HL-60/S4 (cell line): ENCODE data around the gene PTX4.

Source experiments
- in situ Hi-C: fragments of 300-500 bp; cut with MboI; formaldehyde crosslinking; loops from 2 replicates; pipeline ENCODE4 v1.14.3; 2022; ENCODE audit warnings: low sequenced_read_pairs

Gene PTX4

GRCh38 chr16:1524366-1524765, 35.6 kb upstream of the PTX4 start:
- in situ Hi-C loops: no loop called here

GRCh38 chr16:1523581-1524245, 35.0 kb upstream of the PTX4 start:
- in situ Hi-C loops: no loop called here

- in situ Hi-C loops: no loop called here
Measured at GRCh38 chr16:1520461-1520860, 31.7 kb upstream of the PTX4 start.

GRCh38 chr16:1519831-1520230, 31.1 kb upstream of the PTX4 start:
- in situ Hi-C loops: no loop called here

DNA sequence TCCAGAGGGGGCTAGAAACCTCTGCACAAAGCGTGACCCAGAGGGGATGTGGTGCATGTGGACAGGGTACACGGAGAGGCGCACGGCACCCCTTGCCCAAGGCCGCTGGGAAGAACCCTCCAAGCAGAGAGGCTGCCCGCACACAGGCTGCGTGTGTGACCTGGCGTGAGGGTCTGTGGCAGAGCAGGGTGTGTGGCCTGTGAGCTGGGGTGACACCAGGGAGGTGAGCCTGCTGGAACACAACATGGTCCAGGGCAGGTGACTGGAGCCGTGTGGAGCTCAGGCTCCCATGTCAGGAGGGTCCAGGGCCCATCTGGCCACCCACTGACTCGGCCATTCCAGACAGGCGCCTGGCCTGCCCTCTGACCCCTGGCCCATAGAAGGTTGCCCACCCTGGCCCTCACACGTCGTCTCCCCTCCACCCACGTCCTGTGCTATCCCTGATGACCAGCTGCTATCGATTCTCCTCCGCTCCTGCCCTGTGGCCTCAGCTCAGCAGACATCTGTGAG, 29.9 kb upstream of the PTX4 start:
- in situ Hi-C loops: no loop called here

DNA sequence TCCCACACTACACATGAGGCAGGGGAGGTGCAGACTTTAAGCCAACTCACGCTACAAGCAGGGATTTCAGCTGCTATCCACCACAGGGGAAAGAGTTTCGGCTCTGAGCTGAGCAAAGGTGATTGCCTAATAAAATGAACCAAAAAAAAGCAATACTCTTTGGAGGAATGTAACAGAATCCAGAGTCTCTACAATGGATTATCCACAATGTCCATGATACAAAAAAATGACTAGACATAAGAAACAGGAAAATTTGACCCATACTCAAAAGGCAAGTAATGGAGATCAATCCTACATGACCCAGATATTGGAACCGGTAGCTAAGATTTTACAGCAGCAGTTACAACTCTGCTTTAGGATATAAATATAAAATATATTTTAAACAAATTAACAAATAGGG, 25.8 kb upstream of the PTX4 start:
- in situ Hi-C loops: no loop called here

DNA sequence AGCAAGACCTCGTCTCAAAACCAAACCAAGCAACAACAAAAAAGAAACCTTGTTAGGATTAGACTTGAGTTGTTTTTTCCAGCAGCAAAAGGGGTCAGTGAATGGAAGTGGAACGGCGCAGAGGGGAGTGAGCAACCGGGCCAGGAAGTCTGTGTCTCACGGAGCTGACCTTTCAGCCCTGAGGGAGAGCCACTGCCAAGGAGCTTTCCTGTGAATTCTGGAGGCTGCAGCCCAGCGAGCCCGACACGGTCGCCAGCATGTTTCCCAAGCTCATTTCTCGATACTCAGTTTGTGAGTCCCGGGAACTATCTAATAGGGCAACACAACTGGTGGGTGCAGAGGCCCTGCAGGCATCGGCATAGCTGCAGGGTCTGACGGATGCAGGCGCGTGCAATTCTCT, 24.0 kb upstream of the PTX4 start:
- in situ Hi-C loops: no loop called here

GRCh38 chr16:1511662-1512569, 23.2 kb upstream of the PTX4 start:
- in situ Hi-C loops: no loop called here

GRCh38 chr16:1510941-1511351, 22.2 kb upstream of the PTX4 start:
- in situ Hi-C loops: no loop called here

- in situ Hi-C loops: no loop called here
Measured at GRCh38 chr16:1510272-1510671, 21.5 kb upstream of the PTX4 start.

GRCh38 chr16:1509307-1510221, 20.8 kb upstream of the PTX4 start:
- in situ Hi-C loops: no loop called here

DNA sequence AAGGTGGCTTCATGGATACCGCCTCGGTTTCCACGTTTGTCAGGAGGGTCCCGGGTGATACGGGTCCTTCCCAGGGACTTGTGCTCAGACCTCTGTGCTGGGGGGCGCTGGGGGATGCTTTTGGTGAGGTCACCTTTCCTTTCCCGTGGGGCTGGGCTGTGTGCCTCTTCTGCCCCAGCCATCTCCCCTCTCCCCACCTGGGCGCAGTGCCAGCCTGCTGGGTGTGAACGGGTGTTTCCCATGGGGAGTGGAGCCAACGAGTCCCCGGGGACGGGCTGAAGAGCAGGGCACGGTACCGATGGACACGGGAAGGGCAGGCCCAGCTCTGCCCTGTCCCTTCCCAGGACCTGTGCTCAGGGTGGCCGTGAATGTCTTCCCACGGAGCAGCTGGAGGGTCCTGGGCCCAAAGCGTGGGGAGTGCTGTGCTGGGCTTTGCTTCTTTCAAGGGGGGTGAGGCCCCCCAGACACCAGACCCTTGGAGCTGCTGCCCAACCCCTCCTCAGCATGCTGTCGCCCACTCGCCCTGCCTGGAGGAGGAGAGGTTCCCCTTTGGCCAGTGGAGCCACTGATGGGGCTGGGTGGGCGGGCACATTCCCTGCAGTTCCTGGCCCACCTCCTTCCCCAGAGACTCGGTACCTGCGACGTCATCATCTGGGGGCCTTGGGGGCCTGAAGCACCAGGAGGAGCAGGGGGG, 19.9 kb upstream of the PTX4 start:
- in situ Hi-C loops: no loop called here

- in situ Hi-C loops: no loop called here
Measured at GRCh38 chr16:1506494-1507213, 17.9 kb upstream of the PTX4 start.

GRCh38 chr16:1505912-1506311, 17.2 kb upstream of the PTX4 start:
- in situ Hi-C loops: no loop called here

- in situ Hi-C loops: no loop called here
Measured at GRCh38 chr16:1505073-1505844, 16.5 kb upstream of the PTX4 start.

GRCh38 chr16:1503110-1503955, 14.6 kb upstream of the PTX4 start:
- in situ Hi-C loops: no loop called here

- in situ Hi-C loops: no loop called here
Measured at GRCh38 chr16:1502092-1503004, 13.6 kb upstream of the PTX4 start.
